Skeletal muscle tissue (tissue), 4 donors: ENCODE data around the gene NCR3LG1. TPM values are rescaled to one million over a fixed set of nuclear protein-coding genes. Genes with fewer than 3 reads are reported as not detected.

Experiments
- H3K27ac ChIP-seq: one replicate; pipeline ENCODE4 v1.7.0; 2013; ENCODE audit warnings: mild to moderate bottlenecking, low read depth, low read length, inconsistent platforms
- H3K27me3 ChIP-seq, 3 donors: one replicate each; pipeline ENCODE4 v1.7.0; 2013; ENCODE audit warnings: low read length in 3 of 3; ENCODE audit not compliant: control insufficient read depth in 3 of 3, insufficient read depth in 3 of 3
- H3K36me3 ChIP-seq, 3 donors: one replicate each; pipeline ENCODE4 v1.7.0; 2013; ENCODE audit warnings: low read length in 3 of 3; ENCODE audit not compliant: control insufficient read depth in 3 of 3, insufficient read depth in 3 of 3
- H3K4me1 ChIP-seq, 3 donors: one replicate each; pipeline ENCODE4 v1.7.0; 2013; ENCODE audit warnings: low read length in 3 of 3, mild to moderate bottlenecking in 3 of 3; ENCODE audit not compliant: control insufficient read depth in 3 of 3, insufficient read depth in 3 of 3
- H3K4me3 ChIP-seq, 3 donors: one replicate each; pipeline ENCODE4 v1.7.0; 2013; ENCODE audit warnings: low read length in 3 of 3
- H3K9ac ChIP-seq, 3 donors: one replicate each; pipeline ENCODE4 v1.7.0; 2013; ENCODE audit warnings: low read length in 3 of 3, mild to moderate bottlenecking in 3 of 3, moderate library complexity in 2 of 3, low read depth in 1 of 3
- H3K9me3 ChIP-seq, 3 donors: one replicate each; pipeline ENCODE4 v1.7.0; 2013; ENCODE audit warnings: low read length in 3 of 3; ENCODE audit not compliant: control insufficient read depth in 3 of 3
- total RNA-seq: library from RNA; depleted of rRNA; stranded (reverse); fragments of >200 nt; gene quantifications from one replicate; pipeline ENCODE4 v1.2.3, GENCODE V29; 2014
- donor health status: Osteomylitis.

NCR3LG1 gene
- total RNA-seq, 1 donor from 2014 or later, result 0.52 TPM

- peak overlapping the region; percentile 99 for H3K27ac ChIP-seq
- peaks cover 0 to 16% (median 8%) of the 10 kb centered on the region in 3 donors for H3K36me3 ChIP-seq
- H3K4me1 ChIP-seq, result peaks cover 25 to 37% (median 27%) of the 10 kb centered on the region in 3 donors
- H3K9ac ChIP-seq, result peak overlapping the region in 2 of 3 donors; percentile 75 to 97
- H3K27me3 ChIP-seq, result peaks cover 0 to 13% (median 0%) of the 10 kb centered on the region in 3 donors
- peak overlapping the region in 2 of 3 donors; percentile 31 to 60 for H3K4me3 ChIP-seq
- H3K9me3 ChIP-seq, result no peaks in the 10 kb centered on the region
Observed at GRCh38 chr11:17389957-17390649, 38.5 kb downstream of the NCR3LG1 start.

GRCh38 chr11:17391493-17392355 lies 40.1 kb downstream of the NCR3LG1 start:
- Histone ChIP-seq H3K36me3 (peaks cover 0 to 9% (median 8%) of the 10 kb centered on the region in 3 donors), H3K4me3 (no peak overlapping the region), H3K4me1 (peaks cover 14 to 23% (median 19%) of the 10 kb centered on the region in 3 donors), H3K27ac (no peak overlapping the region), H3K9me3 (no peaks in the 10 kb centered on the region), H3K27me3 (peaks cover 0 to 13% (median 0%) of the 10 kb centered on the region in 3 donors), H3K9ac (no peak overlapping the region)

GRCh38 chr11:17392872-17393271 lies 41.3 kb downstream of the NCR3LG1 start:
- no peaks in the 10 kb centered on the region for H3K36me3 ChIP-seq
- H3K9ac ChIP-seq, result no peak overlapping the region
- no peaks in the 10 kb centered on the region for H3K9me3 ChIP-seq
- no peak overlapping the region for H3K27ac ChIP-seq
- peaks cover 0 to 2% (median 0%) of the 10 kb centered on the region in 3 donors for H3K27me3 ChIP-seq
- H3K4me1 ChIP-seq, result peaks cover 4 to 11% (median 7%) of the 10 kb centered on the region in 3 donors
- H3K4me3 ChIP-seq, result no peak overlapping the region

- Histone ChIP-seq H3K9ac (no peak overlapping the region), H3K4me3 (no peak overlapping the region), H3K27ac (no peak overlapping the region), H3K27me3 (no peaks in the 10 kb centered on the region), H3K36me3 (no peaks in the 10 kb centered on the region), H3K9me3 (no peaks in the 10 kb centered on the region), H3K4me1 (peaks cover 4 to 8% (median 5%) of the 10 kb centered on the region in 3 donors)
Observed at GRCh38 chr11:17393472-17393871, 41.9 kb downstream of the NCR3LG1 start.

GRCh38 chr11:17394743-17395390 lies 43.3 kb downstream of the NCR3LG1 start:
- H3K4me1 ChIP-seq, result peaks cover under 1 to 7% (median 2%) of the 10 kb centered on the region in 3 donors
- H3K4me3 ChIP-seq, result no peak overlapping the region
- no peak overlapping the region for H3K27ac ChIP-seq
- no peaks in the 10 kb centered on the region for H3K36me3 ChIP-seq
- no peaks in the 10 kb centered on the region for H3K27me3 ChIP-seq
- no peak overlapping the region for H3K9ac ChIP-seq
- H3K9me3 ChIP-seq, result no peaks in the 10 kb centered on the region

DNA sequence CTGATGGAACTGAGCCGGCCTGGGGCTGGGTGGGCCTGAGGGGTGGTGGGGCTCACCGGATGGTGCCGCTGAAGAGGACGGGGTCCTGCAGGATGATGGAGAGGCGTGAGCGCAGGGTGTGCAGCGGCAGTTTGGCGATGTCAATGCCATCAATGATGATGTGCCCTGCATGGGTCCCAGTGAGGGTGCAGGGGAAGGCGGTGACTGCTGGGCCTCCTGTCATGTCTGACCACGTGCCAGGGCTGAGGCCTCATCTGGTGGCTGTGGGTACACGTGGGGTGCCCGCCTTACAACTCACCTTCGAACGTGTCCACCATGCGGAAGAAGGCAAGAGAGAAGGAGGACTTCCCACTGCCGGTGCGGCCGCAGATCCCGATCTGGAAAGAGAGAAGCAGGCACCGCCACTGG lies 44.0 kb downstream of the NCR3LG1 start:
- Histone ChIP-seq H3K9ac (no peak overlapping the region), H3K4me1 (peaks cover 0 to 6% (median 5%) of the 10 kb centered on the region in 3 donors), H3K27me3 (no peaks in the 10 kb centered on the region), H3K9me3 (no peaks in the 10 kb centered on the region), H3K4me3 (no peak overlapping the region), H3K36me3 (no peaks in the 10 kb centered on the region), H3K27ac (no peak overlapping the region)

- H3K4me1 ChIP-seq, result peaks cover 0 to 10% (median 9%) of the 10 kb centered on the region in 3 donors
- H3K4me3 ChIP-seq, result no peak overlapping the region
- H3K36me3 ChIP-seq, result no peaks in the 10 kb centered on the region
- no peaks in the 10 kb centered on the region for H3K27me3 ChIP-seq
- no peak overlapping the region for H3K9ac ChIP-seq
- H3K27ac ChIP-seq, result no peak overlapping the region
- no peaks in the 10 kb centered on the region for H3K9me3 ChIP-seq
Observed at GRCh38 chr11:17395978-17396377, 44.4 kb downstream of the NCR3LG1 start.

DNA sequence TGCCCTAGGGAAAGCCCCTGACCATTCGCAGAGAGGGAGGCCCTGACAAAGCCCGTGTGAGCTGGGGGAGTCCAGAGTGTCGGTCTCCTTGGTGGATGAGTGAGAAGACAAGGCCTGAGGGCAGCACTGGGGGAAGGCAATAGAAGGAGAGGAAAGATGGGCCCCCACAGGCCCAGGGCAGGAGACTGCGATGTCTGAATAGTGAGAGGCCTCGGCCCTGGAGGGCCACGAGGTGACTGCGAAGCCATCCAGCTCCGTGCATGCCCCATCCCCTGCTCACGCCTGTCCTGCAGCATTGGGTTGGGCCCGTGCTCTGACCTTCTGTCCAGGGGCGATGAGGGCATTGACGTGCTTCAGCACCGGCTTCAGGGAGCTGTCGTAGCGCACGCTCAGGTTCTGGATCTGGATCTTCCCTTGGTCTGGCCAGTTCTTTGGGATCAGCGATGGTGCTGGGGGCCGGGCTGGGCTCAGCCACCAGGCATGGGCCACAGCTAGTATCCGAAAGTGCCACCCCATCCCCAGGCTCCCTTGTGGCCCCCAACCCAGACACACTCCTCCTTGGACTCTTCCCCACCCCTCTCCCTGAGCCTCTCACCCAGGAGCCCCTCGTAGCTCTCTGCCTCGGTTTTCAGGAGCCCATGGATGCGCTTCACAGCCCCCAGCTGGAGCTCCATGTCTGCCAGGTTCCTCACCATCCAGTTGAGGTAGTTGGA lies 45.2 kb downstream of the NCR3LG1 start:
- peaks cover 6 to 18% (median 17%) of the 10 kb centered on the region in 3 donors for H3K4me1 ChIP-seq
- no peaks in the 10 kb centered on the region for H3K9me3 ChIP-seq
- no peak overlapping the region for H3K27ac ChIP-seq
- H3K27me3 ChIP-seq, result no peaks in the 10 kb centered on the region
- H3K36me3 ChIP-seq, result no peaks in the 10 kb centered on the region
- peak overlapping the region in 1 of 3 donors; percentile 16 for H3K9ac ChIP-seq
- no peak overlapping the region for H3K4me3 ChIP-seq

- no peaks in the 10 kb centered on the region for H3K27me3 ChIP-seq
- H3K9me3 ChIP-seq, result no peaks in the 10 kb centered on the region
- H3K27ac ChIP-seq, result no peak overlapping the region
- no peaks in the 10 kb centered on the region for H3K36me3 ChIP-seq
- no peak overlapping the region for H3K9ac ChIP-seq
- H3K4me1 ChIP-seq, result peaks cover 8 to 25% (median 24%) of the 10 kb centered on the region in 3 donors
- H3K4me3 ChIP-seq, result no peak overlapping the region
Observed at GRCh38 chr11:17397311-17398002, 45.9 kb downstream of the NCR3LG1 start.
